Measurements from ENCODE around the gene TRABD2B. TPM values are rescaled to one million over a fixed set of nuclear protein-coding genes. Genes with fewer than 3 reads are reported as not detected.

The TRABD2B gene
- total and polyA plus RNA-seq, 12 donors = 0.33 to 3.3 (median 0.83) TPM

GRCh38 chr1:47841356-47841755 is 155.8 kb downstream of the TRABD2B start:
- 84 to 91% (median 88%) methylated on average over 3 of the region's 3 CpGs for WGBS, 4 donors
- H3K27me3 ChIP-seq = no peaks in the 10 kb centered on the region
- no peaks in the 10 kb centered on the region for H3K4me1 ChIP-seq (replicated peaks in 1 of 2)
- H3K4me3 ChIP-seq = no peak overlapping the region
- no peaks in the 10 kb centered on the region for H3K9me3 ChIP-seq (replicated peaks in 1 of 3)
- DNase-seq = peak in 1 of 7 donors; percentile 6
- H3K27ac ChIP-seq = no peak overlapping the region
- intact Hi-C loops (cut with DNase I) = no loop called here
- no peaks in the 10 kb centered on the region for H3K36me3 ChIP-seq (replicated peaks in 1 of 2)
- no peak for TF ChIP-seq CTCF (IDR thresholded peaks at IDR 0.05)
- no peak for TF ChIP-seq POLR2A (IDR thresholded peaks at IDR 0.05)

GRCh38 chr1:47840393-47841190 is 156.6 kb downstream of the TRABD2B start:
- H3K27me3 ChIP-seq = no peaks in the 10 kb centered on the region
- TF ChIP-seq POLR2A (IDR thresholded peaks at IDR 0.05) (no peak), CTCF (IDR thresholded peaks at IDR 0.05) (no peak)
- H3K9me3 ChIP-seq (replicated peaks in 1 of 3) = peaks cover 0 to 2% (median 0%) of the 10 kb centered on the region in 3 donors
- WGBS, 4 donors = 76 to 79% (median 77%) methylated on average over 3 to 4 of the region's 4 CpGs
- intact Hi-C loops (cut with DNase I) = no loop called here
- H3K36me3 ChIP-seq (replicated peaks in 1 of 2) = no peaks in the 10 kb centered on the region
- H3K4me3 ChIP-seq = no peak overlapping the region
- H3K4me1 ChIP-seq (replicated peaks in 1 of 2) = no peaks in the 10 kb centered on the region
- H3K27ac ChIP-seq = no peak overlapping the region
- DNase-seq = peak in 1 of 7 donors; percentile 3

- TF ChIP-seq CTCF (IDR thresholded peaks at IDR 0.05) (no peak), POLR2A (IDR thresholded peaks at IDR 0.05) (no peak)
- no peaks in the 10 kb centered on the region for H3K36me3 ChIP-seq (replicated peaks in 1 of 2)
- no peak overlapping the region for H3K27ac ChIP-seq
- intact Hi-C loops (cut with DNase I) = no loop called here
- H3K4me3 ChIP-seq = no peak overlapping the region
- H3K4me1 ChIP-seq (replicated peaks in 1 of 2) = no peaks in the 10 kb centered on the region
- WGBS, 4 donors = 87 to 91% (median 88%) methylated on average over 3 to 4 of the region's 4 CpGs
- DNase-seq = no peak
- H3K27me3 ChIP-seq = no peaks in the 10 kb centered on the region
- peaks cover 0 to 12% (median 0%) of the 10 kb centered on the region in 3 donors for H3K9me3 ChIP-seq (replicated peaks in 1 of 3)
Observed at GRCh38 chr1:47839433-47839760, 157.8 kb downstream of the TRABD2B start.

GRCh38 chr1:47838562-47839432 is 158.4 kb downstream of the TRABD2B start:
- DNase-seq = no peak
- TF ChIP-seq POLR2A (IDR thresholded peaks at IDR 0.05) = no peak
- TF ChIP-seq CTCF (IDR thresholded peaks at IDR 0.05) = no peak
- Histone ChIP-seq H3K27ac (no peak overlapping the region), H3K27me3 (no peaks in the 10 kb centered on the region), H3K36me3 (replicated peaks in 1 of 2) (no peaks in the 10 kb centered on the region), H3K4me1 (replicated peaks in 1 of 2) (no peaks in the 10 kb centered on the region), H3K9me3 (replicated peaks in 1 of 3) (peaks cover 0 to 12% (median 0%) of the 10 kb centered on the region in 3 donors), H3K4me3 (no peak overlapping the region)
- 90 to 91% (median 91%) methylated on average over 11 to 16 of the region's 16 CpGs for WGBS, 4 donors
- intact Hi-C loops (cut with DNase I) = no loop called here
